IMR-90 (cell line): ENCODE results near the gene PRKN. TPM values are rescaled to one million over a fixed set of nuclear protein-coding genes. Genes with fewer than 3 reads are reported as not detected.

Experiments used
- ATAC-seq: fragments of 200-7000 bp; cut with Tn5 transposase; 2 replicates; pipeline ENCODE4 v1.9.1; 2020; ENCODE audit warnings: low read depth, mild to moderate bottlenecking, moderate library complexity
- BruUV-seq: library from RNA; stranded (reverse); fragments of 400-500 nt; replicated peaks from 2 replicates; lab custom pipeline; 2021; lab: Mats Ljungman, UMichigan
- CTCF ChIA-PET: fragments of 300-600 bp; formaldehyde crosslinking; extraction: SDS; loops from one replicate; lab custom pipeline; 2021; ENCODE audit warnings: antibody characterized with exemption; lab: Yijun Ruan, JAX
- POLR2A ChIA-PET: fragments of 300-600 bp; sonication (Branson Sonifier 250); formaldehyde crosslinking; loops from one replicate; lab custom pipeline; 2022; ENCODE audit warnings: antibody characterized with exemption; ENCODE audit not compliant: unreplicated experiment; lab: Charles Lee
- DNase-seq: peaks from one replicate; pipeline ENCODE4 v3.0.0; 2013
- H2AFZ ChIP-seq: replicated peaks from 2 replicates; pipeline ENCODE3; 2013; ENCODE audit warnings: low read length, mild to moderate bottlenecking; ENCODE audit not compliant: poor library complexity
- H2AK5ac ChIP-seq: 2 replicates; pipeline ENCODE4 v1.6.1; 2013; ENCODE audit warnings: low read depth, low read length, inconsistent platforms
- H2AK9ac ChIP-seq: replicated peaks from 2 replicates; pipeline ENCODE3; 2013; ENCODE audit warnings: mild to moderate bottlenecking, low read depth, low read length, moderate library complexity; ENCODE audit not compliant: poor library complexity
- H2BK120ac ChIP-seq: 2 replicates; pipeline ENCODE4 v1.6.1; 2013; ENCODE audit warnings: low read depth, low read length, inconsistent platforms
- H2BK15ac ChIP-seq: 3 replicates; pipeline ENCODE4 v1.6.1; 2013; ENCODE audit warnings: low read depth, low read length, inconsistent platforms
- H2BK20ac ChIP-seq: 2 replicates; pipeline ENCODE4 v1.6.1; 2013; ENCODE audit warnings: low read depth, mild to moderate bottlenecking, inconsistent platforms, low read length, moderate library complexity
- H2BK5ac ChIP-seq: 2 replicates; pipeline ENCODE4 v1.6.1; 2013; ENCODE audit warnings: mild to moderate bottlenecking, low read depth, low read length, inconsistent platforms; ENCODE audit not compliant: poor library complexity, severe bottlenecking
- H3K14ac ChIP-seq: replicated peaks from 2 replicates; pipeline ENCODE4 v1.6.1; 2013; ENCODE audit warnings: low read depth, low read length, inconsistent platforms
- H3K18ac ChIP-seq: 2 replicates; pipeline ENCODE4 v1.6.1; 2013; ENCODE audit warnings: low read depth, low read length, control low read depth
- H3K23ac ChIP-seq: 2 replicates; pipeline ENCODE4 v1.6.1; 2013; ENCODE audit warnings: low read depth, low read length, inconsistent platforms
- H3K27ac ChIP-seq: 2 replicates; pipeline ENCODE4 v1.5.1; 2013; ENCODE audit warnings: mild to moderate bottlenecking, control low read depth, low read length; ENCODE audit not compliant: insufficient read depth
- H3K27me3 ChIP-seq: 2 replicates; pipeline ENCODE4 v1.6.1; 2013; ENCODE audit warnings: low read length; ENCODE audit not compliant: control insufficient read depth, insufficient read depth
- H3K36me3 ChIP-seq: 2 replicates; pipeline ENCODE4 v1.6.1; 2013; ENCODE audit warnings: low read length, mixed read lengths; ENCODE audit not compliant: control insufficient read depth, insufficient read depth
- H3K4ac ChIP-seq: 2 replicates; pipeline ENCODE4 v1.6.1; 2013; ENCODE audit warnings: low read depth, low read length, inconsistent platforms
- H3K4me1 ChIP-seq: 2 replicates; pipeline ENCODE4 v1.6.1; 2013; ENCODE audit warnings: low read length, mixed read lengths; ENCODE audit not compliant: control insufficient read depth, insufficient read depth
- H3K4me2 ChIP-seq: 2 replicates; pipeline ENCODE4 v1.6.1; 2013; ENCODE audit warnings: low read depth, mild to moderate bottlenecking, control low read depth, low read length, moderate library complexity
- H3K4me3 ChIP-seq: 2 replicates; pipeline ENCODE4 v1.5.1; 2013; ENCODE audit warnings: low read depth, mild to moderate bottlenecking, control low read depth, low read length, moderate library complexity; ENCODE audit not compliant: insufficient read depth
- H3K56ac ChIP-seq: 2 replicates; pipeline ENCODE4 v1.6.1; 2013; ENCODE audit warnings: low read length, inconsistent platforms; ENCODE audit not compliant: insufficient read depth; ENCODE audit errors: extremely low read depth
- H3K79me1 ChIP-seq, 2 experiments: 2 replicates each; pipeline ENCODE4 v1.6.1; 2013; ENCODE audit warnings: low read length in 2 of 2, inconsistent platforms in 1 of 2, low read depth in 1 of 2
- H3K9ac ChIP-seq: 2 replicates; pipeline ENCODE4 v1.6.1; 2013; ENCODE audit warnings: low read depth, low read length, control low read depth
- H3K9me1 ChIP-seq: 2 replicates; pipeline ENCODE4 v1.6.1; 2013; ENCODE audit warnings: low read length, inconsistent platforms; ENCODE audit not compliant: insufficient read depth
- H3K9me3 ChIP-seq: 2 replicates; pipeline ENCODE4 v1.6.1; 2013; ENCODE audit warnings: low read length; ENCODE audit not compliant: control insufficient read depth, insufficient read depth
- H4K20me1 ChIP-seq: 2 replicates; pipeline ENCODE4 v1.6.1; 2013; ENCODE audit warnings: low read length, inconsistent platforms; ENCODE audit not compliant: insufficient read depth
- H4K5ac ChIP-seq: 2 replicates; pipeline ENCODE4 v1.6.1; 2013; ENCODE audit warnings: mild to moderate bottlenecking, low read depth, low read length, control low read depth
- H4K8ac ChIP-seq, 2 experiments: 2 replicates each; pipeline ENCODE4 v1.6.1; 2013; ENCODE audit warnings: low read depth in 2 of 2, low read length in 2 of 2, control low read depth in 1 of 2, inconsistent platforms in 1 of 2
- H4K91ac ChIP-seq: 2 replicates; pipeline ENCODE4 v1.6.1; 2013; ENCODE audit warnings: low read depth, low read length, inconsistent platforms; ENCODE audit not compliant: insufficient read depth
- MAFK ChIP-seq: IDR thresholded peaks from 2 replicates; pipeline ENCODE4 v1.6.1; 2012; ENCODE audit warnings: low read depth, low read length, improper control_type of control experiment
- MAZ ChIP-seq: IDR thresholded peaks from 2 replicates; pipeline ENCODE4 v1.6.1; 2012; ENCODE audit warnings: low read depth, mild to moderate bottlenecking, low read length, improper control_type of control experiment, moderate library complexity, borderline replicate concordance
- SMC3 ChIP-seq: fragments of 150-350 bp; IDR thresholded peaks from 2 replicates; pipeline ENCODE4 v1.6.1; 2016; ENCODE audit warnings: low read depth, mild to moderate bottlenecking, antibody characterized with exemption, low read length, moderate library complexity
- WGBS, 2 experiments: methylation state at CpG; one replicate each; pipeline versions ENCODE4 v1.1.5 to v1.1.7; 2013; ENCODE audit warnings: missing lambda C conversion rate in 2 of 2; ENCODE audit not compliant: insufficient read length in 1 of 2; ENCODE audit errors: extremely low coverage in 2 of 2; 5-methylcytosine and 5-hydroxymethylcytosine counted together
- dilution Hi-C: fragments of 300-500 bp; cut with HindIII; formaldehyde crosslinking; loops from one replicate; pipeline ENCODE4 v1.14.3; 2018; ENCODE audit warnings: low sequenced_read_pairs; ENCODE audit not compliant: unreplicated experiment
- in situ Hi-C: fragments of 300-500 bp; cut with MboI; formaldehyde crosslinking; loops from 3 replicates; pipeline ENCODE4 v1.14.3; 2019; ENCODE audit warnings: low sequenced_read_pairs, inconsistent platforms, mixed read lengths
- intact Hi-C: fragments of 100-400 bp; cut with micrococcal nuclease; formaldehyde crosslinking; loops from 2 replicates; pipeline ENCODE4 v1.10.0; 2022
- polyA plus RNA-seq, 3 experiments: library from polyadenylated mRNA; depleted of rRNA; stranded (reverse); fragments of >200 nt; gene quantifications; 2 replicates each; pipeline ENCODE4 v1.2.3, GENCODE V29; 2012; ENCODE audit warnings: low replicate concordance in 1 of 3
- total RNA-seq: library from RNA; depleted of rRNA; stranded (reverse); fragments of >200 nt; gene quantifications from 2 replicates; pipeline ENCODE4 v1.2.3, GENCODE V29; 2012

The PRKN gene
- total and polyA plus RNA-seq, 2 of the 4 experiments (the other 2 are of a cell fraction), result 0.15 to 0.18 TPM

DNA sequence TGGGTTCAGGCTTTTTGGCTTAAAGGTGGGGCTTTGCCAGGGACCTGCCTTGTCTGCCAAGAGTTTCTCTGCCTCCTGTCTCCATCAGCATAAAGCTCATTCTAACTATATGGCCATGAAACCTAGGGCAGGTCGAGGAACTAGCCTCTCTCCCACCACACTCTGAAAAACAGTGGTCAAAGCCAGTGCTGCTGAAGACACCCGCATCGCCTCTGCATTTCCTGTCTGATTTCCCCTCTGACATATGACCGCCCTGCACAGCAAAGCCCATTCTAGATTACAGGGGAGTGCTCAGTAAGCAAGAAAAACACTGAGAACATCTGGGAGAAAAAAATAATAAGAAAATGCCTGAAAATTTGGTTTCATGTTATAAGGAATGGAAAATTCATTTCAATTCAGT is 573.6 kb downstream of the PRKN start:
- Histone ChIP-seq H3K4me2 (no peak overlapping the region), H2BK20ac (no peak overlapping the region), H3K23ac (no peak overlapping the region), H2AFZ (no peak overlapping the region), H2BK120ac (no peak overlapping the region), H4K20me1 (no peaks in the 10 kb centered on the region), H3K56ac (no peak overlapping the region), H3K27me3 (no peaks in the 10 kb centered on the region), H3K18ac (no peak overlapping the region), H3K4ac (no peak overlapping the region), H4K91ac (no peak overlapping the region), H2BK5ac (no peak overlapping the region), H2AK5ac (no peak overlapping the region), H3K79me1 (no peaks in the 10 kb centered on the region), H3K9me3 (peaks cover 18% of the 10 kb centered on the region), H3K9ac (no peak overlapping the region), H3K4me1 (no peaks in the 10 kb centered on the region), H2AK9ac (no peak overlapping the region), H3K9me1 (no peaks in the 10 kb centered on the region), H2BK15ac (no peak overlapping the region), H3K27ac (no peak overlapping the region), H3K36me3 (no peaks in the 10 kb centered on the region), H3K14ac (no peak overlapping the region), H4K8ac (no peak overlapping the region), H3K4me3 (no peak overlapping the region), H4K5ac (no peak overlapping the region)
- TF ChIP-seq MAFK (no peak), SMC3 (no peak), MAZ (no peak)
- WGBS, 2 experiments, result no CpG with 5 or more reads among the region's 4 CpGs
- ChIA-PET CTCF (no interaction called here), POLR2A (no interaction called here)
- DNase-seq (no peak), ATAC-seq (no peak)
- dilution Hi-C loops, result no loop called here
- BruUV-seq, result no TSS peak
- in situ Hi-C loops, result no loop called here
- intact Hi-C loops, result no loop called here
